HG03558 (cell line): ENCODE results near the gene RBM23.
"Not testable (repeated sequence)": the region's sequence is repeated elsewhere in the genome, so short reads cannot be mapped to it uniquely, and the experiment has no call there.

ENCODE experiments used
- ATAC-seq: cut with Tn5 transposase; IDR thresholded peaks from one replicate; pipeline ENCODE4 v1.9.1; 2021; ENCODE audit warnings: moderate number of reproducible peaks; ENCODE audit not compliant: unreplicated experiment; ENCODE audit errors: extremely low read depth

RBM23 gene

DNA sequence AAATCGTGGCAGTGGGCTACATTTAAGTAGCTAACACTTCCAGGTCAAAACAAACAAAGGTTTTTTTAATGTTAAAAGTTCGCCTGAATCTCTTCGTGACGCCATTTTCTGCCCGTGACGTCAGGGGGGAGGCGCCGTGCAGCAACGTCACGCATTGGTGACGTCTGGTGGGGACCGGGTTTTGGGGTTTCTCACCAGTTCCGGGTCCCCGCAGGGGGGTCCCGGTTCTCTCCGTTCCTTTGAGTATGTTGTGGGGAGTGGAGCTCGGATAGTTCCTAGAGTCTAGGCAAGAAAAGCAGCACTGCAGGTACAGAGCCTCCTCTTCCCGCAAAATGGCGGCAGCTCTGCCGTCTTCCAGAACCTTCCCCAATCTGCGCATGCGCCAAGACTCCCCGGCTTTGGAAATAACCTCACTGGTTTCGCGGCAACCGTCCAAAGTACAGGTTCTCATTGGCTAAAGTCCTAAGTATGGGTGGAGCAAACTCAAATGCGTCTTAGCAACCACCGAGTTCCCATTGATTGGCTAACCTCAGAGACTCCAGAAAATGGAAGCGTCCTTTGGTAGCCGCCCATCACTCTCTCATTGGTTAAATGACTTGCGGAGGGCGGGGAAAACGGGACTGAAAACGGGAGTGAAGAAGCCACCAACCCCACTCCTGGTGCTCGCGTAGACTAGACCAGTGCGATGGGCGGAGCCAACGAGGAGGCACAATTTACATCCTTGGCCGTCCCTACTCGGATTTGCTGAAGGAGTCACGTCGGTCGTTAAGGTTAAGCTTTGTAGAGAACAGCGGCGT lies at the start of gene RBM23:
TSS of gene RBM23 (minus strand) at position 346 of the 797 bp plus-strand sequence.
- ATAC-seq: peak; percentile 76

DNA sequence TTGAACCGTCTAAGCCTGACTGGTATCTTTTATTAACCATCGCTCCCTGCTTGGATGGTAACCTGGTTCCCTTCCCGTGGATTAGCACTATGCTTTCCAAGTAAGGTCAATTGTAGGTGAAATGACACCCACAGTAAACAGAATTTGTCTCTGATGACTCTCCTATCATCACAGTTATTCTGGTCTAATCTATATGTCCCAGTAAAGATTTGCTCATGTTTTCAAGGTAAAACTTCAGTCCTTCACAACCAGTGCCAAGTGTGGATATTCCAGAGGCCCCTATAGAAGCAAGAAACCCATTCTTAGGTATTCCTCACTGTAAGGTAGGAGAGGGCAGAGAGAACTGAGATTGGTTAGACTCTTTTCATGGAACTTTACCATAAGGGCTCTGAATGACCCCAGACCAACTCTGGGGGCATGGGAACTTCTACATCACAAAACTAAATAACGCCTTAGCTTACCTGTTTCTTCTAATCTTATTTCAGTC lies 47.9 kb upstream of the RBM23 start:
- ATAC-seq: no peak

DNA sequence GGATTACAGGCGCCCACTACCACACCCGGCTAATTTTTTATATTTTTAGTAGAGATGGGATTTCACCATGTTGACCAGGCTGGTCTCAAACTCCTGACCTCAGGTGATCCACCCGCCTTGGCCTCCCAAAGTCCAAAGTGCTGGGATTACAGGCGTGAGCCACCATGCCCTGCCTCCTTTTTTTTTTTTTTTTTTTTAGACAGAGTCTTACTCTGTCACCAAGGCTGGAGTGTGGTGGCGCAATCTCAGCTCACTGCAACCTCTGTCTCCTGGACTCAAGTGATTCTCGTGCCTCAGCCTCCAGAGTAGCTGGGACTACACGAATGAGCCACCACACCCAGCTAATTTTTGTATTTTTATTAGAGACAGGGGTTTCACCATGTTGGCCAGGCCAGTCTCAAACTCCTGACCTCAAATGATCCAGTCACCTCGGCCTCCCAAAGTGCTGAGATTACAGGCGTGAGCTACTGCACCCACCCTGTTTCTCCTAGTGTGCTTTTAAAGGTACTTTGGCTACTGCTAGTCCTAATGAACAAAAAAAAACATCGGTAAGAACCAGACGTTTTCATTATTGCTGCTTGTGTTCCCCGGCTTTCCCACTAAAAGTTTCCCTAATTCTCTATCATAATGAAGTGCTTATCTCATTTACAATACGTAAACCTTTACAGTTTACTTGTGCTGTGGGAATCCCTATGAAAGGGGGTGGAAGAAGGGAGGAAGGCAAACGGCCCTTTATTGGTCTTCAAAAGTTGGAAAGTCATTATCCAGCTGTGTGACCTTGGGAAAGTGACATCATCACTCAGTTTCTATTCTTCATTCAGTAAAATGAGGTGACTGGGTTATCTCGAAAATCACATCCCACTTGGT lies 47.2 kb upstream of the RBM23 start:
- ATAC-seq: not testable (repeated sequence)

DNA sequence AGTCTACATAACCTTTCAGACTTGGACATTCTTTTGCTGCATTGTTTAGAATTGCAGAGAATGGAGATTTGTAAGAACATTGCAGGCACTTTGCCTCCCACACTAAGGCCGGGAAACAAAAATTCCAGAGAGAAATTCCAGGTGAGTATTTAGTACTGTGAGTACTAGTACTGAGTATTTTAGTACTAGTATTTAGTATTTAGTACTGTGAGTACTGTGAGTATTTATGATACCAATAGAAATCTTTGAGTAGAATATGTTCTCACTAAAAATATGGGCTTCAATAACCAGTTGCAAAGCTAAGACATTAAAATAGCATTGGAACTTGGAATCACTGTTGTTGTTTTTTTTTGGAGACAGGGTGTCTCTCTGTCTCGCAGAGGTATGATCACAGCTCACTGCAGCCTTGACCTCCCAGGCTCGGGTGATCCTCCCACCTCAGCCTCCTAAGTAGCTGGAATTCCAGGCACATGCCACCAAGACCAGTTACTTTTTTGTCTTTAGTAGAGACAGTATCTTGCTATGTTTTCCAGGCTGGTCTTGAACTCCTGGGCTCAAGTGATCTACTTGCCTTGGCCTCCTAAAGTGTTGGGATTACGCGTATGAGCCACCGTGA lies 43.2 kb upstream of the RBM23 start:
- ATAC-seq: no peak

DNA sequence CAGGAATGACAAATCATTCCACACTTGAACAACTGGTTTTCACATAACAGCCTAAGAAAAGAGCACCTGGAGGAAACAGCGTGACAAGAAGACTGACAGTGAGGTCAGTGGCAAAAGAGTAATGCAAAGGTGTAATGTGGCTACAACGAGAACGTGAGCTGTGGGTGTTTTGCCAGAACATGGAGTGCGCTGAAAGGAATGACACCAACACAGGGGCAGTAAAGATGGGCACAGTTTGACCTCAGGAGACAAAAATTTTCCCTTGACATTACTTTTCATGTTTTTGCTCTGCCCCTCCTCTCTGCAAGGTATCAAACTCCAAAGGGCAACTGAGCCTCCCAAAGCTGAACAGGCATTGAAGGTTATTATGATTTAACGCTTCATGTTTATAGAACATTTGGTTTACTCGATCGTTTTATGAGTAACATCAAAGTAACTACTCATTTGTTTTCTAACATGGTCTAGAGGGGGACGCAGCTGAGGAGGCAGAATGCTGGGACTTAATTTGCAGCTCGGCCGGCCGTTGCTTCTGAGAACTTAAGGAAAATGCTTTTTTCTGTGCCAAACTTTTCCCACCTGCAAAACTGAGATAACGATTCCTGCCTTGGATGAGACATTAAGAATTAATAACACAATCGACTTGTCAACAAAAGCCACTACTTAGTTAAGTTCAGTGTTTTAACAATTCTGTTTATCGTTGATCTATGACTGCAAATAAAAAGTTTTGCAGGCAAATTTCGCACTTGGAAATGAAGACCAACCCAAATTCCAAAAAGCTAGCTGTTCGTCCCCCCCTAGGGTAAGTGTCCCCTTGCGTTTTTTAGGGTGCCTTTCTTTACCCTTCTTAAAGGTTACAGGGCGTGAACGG lies 37.0 kb upstream of the RBM23 start:
- ATAC-seq: no peak

DNA sequence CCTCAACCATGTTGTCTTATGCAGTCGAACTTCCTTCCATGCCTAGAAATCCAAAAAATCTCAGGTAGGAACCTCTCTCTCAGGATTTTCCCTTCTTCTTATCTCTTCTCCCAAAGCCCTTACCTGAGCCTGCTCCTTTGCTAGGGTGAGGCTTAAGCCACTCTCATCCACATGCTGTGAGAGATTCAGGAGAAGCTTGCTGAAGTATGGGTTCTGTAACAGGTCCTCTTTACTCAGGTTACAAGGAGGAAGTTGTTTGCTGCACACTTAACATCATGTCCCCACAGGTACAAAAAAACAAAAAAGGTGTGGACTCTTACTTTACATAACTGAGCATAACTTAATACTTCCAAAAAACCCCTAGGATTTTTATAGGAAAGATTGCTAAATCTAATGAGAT lies 33.5 kb upstream of the RBM23 start:
- ATAC-seq: no peak

DNA sequence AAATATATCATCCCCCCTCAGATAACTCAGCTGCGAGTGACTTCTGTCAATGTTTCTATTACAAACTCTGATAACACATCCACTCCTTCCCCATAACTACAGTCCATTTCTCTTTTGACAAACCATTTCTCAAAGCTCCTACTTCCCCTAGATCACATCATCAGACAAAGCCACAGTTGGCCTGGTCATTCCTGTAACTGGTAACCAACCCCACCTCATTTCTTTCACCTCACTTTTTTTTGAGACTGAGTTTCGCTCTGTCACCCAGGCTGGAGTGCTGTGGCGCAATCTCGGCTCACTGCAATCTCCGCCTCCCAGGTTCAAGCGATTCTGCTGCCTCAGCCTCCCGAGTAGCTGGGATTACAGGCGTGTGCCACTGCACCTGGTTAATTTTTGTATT lies 32.8 kb upstream of the RBM23 start:
- ATAC-seq: not testable (repeated sequence)

DNA sequence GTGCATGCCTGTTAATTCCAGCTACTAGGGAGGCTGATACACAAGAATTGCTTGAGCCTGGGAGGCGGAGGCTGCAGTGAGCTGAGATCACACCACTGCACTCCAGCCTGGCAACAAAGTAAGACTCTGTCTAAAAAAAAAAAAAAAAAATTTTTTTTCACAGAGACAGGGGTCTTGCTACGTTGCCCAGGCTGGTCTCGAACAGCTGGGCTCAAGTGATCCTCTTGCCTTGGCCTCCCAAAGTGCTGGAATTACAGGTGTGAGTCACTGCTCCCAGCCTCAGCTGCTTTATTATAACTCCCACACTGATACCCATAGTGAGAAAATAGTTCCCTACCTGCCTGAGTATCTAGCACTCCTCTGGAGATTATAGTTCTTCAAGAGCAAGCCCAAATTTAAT lies 26.7 kb upstream of the RBM23 start:
- no peak for ATAC-seq

DNA sequence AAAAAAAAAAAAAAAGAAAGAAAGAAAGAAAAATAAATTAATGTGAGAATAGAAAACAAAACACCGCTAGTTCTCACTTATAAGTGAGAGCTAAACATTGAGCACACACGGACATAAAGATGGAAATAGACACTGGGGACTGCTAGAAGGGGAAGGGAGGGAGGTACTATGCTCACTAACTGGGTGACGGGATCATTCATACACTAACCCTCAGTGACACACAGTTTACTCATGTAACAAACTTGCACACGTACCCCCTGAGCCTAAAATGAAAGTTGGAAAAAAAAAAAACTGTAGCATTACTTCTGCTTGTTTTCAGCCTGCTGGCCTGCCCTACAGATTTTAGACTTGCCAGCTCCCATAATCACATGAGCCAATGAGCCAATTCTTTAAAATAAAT lies 20.7 kb upstream of the RBM23 start:
- no peak for ATAC-seq

DNA sequence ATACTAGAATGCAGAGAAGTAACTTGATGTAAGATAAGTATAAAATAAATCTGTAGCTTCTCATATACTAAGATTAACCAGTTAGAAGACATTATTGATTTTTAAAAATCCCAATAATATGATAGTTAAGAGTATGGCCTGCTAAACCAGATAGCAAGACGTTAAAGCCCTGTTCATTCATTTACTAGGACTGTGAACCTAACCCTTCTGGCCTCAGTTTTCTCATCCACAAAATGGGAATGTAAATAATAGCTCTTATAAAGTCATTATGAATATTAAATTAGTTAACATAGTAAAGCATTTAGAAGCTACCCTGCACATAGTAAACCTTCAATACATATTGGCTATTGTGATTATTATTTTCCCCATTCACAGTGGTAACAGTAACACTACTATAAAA lies 16.2 kb upstream of the RBM23 start:
- no peak for ATAC-seq

DNA sequence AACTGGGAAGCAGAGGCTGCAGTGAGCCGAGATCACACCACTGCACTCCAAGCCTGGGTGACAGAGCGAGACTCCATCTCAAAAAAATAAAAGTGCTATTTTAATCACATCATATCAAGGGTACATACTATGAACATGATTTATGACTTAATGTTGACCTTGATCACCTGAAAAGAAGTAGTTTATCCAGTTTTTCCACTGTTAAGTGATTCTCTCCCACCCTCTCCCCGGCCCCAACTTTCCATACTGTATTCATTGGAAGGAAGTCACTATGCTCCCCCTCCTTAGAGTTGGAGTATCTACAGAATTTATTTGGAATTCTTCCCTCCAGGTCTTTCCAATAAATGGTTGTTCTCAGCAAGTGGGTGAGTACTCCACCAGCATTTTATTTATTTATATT lies 13.2 kb upstream of the RBM23 start:
- ATAC-seq: no peak

DNA sequence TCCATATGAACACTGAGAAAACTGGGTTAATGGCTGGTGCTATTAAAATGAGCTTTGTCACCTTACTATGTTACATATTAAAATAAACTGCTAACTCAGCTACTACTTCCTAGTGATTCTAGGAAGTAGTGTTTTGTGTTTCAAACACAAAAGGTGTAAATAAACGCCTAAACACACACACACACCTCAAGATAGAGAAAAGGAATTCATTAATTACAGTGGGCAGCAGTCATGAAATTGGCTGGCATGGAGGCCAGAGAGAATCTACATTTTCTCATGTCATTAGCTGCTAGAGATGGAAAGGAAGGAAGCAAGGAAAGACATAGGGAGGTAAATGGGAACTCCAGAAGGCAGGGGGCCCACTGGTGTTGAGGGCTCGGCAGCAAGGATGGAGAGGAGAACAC lies 11.0 kb upstream of the RBM23 start:
- no peak for ATAC-seq

DNA sequence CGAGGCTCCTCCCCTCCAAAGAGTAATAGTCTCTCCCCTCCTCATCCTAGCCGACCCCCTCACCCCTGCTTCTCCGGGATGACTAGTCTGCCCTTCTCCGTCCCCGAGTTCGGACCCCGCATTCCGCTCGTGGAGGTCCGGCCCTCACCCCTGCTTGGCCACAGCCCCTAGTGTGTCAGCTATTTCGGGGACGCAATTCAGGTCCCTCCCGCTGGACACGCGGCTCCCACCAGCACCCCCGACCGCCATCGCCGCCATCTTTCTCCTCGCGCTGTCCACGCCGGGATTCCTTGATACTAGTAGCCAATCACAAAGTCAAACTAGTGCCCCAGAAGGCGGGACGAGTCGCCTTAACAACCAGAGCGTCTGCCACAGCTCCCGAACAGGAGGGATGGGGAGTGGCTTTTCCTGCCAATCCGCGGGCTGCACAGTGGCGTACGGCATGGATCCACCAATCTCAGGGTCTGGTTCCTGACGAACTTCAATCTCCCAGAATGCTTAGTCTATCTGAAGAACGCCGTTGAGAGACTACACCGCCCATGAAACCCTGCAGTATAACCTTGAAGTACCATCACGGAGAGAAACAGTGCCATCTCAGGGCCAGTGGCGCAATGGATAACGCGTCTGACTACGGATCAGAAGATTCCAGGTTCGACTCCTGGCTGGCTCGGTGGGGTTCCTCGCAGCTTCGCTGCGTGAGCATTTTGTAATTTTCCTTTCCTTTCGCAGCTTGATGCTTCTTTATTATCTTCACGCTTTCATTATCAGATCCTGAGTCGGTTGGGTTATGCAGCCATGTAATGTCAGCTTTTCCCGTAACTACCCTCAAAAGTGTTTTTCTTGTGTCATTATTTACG lies 10.4 kb upstream of the RBM23 start, which contains the start of gene PRMT5:
TSS of gene PRMT5 (minus strand) at position 273 of the 857 bp plus-strand sequence. CDS start at position 258, 15 bp downstream.
- ATAC-seq: peak; percentile 79

DNA sequence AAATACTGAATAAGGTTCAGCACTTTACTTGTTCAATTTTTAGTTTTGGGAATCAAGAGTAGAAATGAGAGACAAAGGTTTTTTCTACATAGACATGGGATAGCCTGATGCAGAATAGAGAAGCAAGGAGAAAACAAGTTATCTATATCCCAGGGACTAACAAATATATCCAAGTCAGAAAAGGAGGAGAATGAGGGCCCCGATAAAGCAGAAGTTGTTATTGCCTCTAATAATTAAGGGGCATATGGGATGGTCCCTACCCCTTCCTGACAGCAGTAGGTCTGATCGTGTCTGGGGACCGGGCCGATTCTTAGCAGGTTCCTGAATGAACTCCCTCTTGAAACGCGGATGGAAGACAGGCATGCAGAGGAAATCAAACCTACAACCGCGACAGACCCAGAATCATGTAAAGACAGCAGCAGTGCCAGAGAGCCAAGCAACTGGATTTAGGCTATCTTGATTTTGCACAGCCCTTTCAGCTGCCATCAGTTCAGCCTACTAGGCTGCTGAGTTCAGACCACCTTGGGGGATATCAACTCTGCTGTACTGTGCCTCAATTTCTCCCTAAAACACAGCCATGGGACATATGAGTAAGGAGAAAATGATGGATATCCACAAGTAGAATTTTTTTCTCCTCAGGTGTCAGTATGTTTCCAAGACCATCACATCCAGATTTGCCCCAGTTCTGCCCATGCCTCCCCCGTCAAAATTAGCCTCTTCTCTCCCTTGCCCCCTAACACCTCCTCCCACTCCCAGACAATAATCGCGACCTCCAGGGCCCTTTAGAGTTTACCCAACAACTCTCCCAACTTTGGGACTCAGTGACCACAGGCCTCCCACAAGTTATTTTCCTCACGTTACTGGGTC lies 9.5 kb upstream of the RBM23 start:
- ATAC-seq: no peak

DNA sequence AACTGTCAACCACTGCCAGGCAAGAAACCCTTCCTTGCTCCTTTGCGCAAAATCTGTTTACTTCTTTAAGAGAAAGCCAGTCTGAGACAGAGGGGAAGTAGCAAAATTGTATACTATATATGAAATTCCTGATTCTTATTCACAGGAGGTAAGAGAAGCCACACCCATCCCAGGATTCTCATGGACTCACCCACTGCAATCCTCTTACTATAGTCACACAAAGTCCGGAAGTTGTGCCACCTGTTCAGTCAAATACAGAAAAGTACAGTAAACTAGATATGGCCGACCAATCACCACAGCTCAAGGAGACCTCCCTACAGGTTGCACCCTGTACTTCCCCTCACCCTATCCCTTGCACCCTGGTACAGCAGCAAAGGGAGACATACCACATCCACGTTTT lies 7.4 kb upstream of the RBM23 start:
- no peak for ATAC-seq

DNA sequence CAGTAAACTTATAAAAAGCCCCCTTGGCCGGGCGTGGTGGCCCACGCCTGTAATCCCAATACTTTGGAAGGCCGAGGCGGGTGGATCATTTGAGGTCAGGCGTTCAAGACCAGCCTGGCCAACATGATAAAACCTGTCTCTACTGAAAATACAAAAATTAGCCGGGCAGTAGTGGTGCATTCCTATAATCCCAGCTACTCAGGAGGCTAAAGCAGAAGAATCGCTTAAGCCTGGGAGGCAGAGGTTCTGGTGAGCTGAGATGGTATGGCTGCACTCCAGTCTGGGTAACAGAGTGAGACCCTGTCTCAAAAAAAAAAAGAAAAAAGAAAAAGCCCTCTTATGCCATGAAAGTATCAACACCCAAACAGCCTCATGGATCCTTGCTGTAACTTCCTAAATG lies 6.6 kb upstream of the RBM23 start:
- ATAC-seq: no peak

DNA sequence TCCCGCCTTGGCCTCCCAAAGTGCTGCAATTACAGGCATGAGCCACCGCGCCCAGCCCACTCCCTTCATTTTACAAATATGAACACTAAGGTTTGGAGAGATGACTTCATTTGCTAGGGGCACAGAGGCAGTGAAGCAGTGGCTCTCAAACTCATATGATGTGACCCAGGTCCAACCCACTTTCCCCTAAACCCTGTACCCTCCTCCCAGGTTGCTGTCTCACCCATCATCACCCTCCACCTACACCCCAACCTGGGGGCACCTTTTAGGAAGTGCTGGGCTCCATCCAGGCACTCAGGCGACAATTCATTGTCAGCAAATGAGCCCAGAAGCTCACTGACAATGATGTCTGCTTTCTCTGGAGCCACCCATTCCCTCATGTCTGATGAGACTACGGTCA lies 4.8 kb upstream of the RBM23 start:
- ATAC-seq: no peak

DNA sequence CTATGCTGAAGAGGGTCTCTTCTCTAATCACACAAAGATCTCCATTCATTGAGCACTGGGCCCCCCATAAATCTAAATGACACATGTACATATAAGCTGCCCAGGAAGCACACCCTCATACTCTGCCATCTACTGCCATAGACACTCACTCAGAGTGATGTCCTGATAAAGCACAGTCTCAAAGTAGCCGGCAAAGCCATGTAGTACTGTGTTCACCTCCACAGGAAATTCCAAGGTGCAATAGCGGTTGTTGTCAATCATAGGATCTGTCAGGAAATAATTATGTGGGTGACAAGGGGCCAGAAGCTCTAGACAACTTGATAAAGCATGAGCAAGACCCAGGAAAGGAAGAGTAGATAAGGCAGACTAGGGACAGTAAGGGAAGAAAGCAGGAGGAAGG lies 3.3 kb upstream of the RBM23 start:
- no peak for ATAC-seq
